ENCODE results near the gene TBX15. TPM values are rescaled to one million over a fixed set of nuclear protein-coding genes. Genes with fewer than 3 reads are reported as not detected.

The TBX15 gene
- total and polyA plus RNA-seq, 9 of the 15 experiments (the other 6 are each of a cell fraction or from before 2014, with no cell fraction given): 0.03 to 3.4 (median 2.3) TPM

DNA sequence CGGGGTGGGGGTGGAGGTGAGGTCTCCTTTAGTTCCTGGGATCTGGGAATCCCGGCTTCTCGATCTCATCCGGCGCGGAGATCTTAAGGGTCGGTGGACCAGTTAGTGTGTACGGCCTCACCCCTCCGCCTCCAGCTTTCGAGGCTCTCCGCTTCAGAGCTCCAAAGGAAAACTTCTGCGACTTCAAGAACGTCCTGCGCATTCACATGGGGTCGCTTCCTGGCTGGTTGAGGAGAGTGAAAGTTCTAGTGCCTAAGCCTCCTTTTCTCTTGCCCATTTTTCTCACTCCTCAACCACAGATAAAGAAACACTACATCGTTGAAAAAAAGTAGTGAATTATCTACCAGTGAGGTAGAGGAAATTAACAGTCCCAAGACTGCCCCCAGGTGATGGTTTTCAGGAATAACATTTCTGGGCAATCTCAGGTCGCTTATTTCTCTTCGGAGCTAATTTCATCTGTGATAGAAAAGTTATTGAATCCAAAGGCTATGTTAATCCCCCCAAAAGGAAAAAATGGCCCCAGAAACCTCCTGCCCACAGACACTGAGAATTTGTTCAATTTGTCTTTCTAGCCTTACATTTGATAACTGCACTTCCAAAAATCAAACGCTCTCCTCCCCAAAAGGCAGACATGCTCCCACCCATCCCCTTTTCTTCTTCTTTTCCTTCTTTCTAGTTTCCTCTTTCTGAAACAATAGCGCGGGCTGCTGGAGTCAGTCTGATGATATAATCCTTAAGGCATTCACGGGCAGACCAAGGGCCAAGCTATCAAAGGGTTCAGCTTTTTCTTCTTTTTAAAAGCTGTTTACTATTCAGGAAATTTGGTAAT lies 20.6 kb upstream of the TBX15 start:
- peak; percentile 88 for FAIRE-seq
- CTCF ChIA-PET (ENCODE audit: low intra/inter-chr PET ratio): interaction anchor here (1.2 to 1.3 kb wide), 2 partner anchors 854 to 857 kb away, joined by 4 to 6 read pairs; no protein-coding TSS in a partner anchor
- TF ChIP-seq MYNN (IDR thresholded peaks at IDR 0.05): no peak
- TF ChIP-seq MYNN (CRISPR knock-in tag; IDR thresholded peaks at IDR 0.05): no peak
- TF ChIP-seq, protein P1, sequence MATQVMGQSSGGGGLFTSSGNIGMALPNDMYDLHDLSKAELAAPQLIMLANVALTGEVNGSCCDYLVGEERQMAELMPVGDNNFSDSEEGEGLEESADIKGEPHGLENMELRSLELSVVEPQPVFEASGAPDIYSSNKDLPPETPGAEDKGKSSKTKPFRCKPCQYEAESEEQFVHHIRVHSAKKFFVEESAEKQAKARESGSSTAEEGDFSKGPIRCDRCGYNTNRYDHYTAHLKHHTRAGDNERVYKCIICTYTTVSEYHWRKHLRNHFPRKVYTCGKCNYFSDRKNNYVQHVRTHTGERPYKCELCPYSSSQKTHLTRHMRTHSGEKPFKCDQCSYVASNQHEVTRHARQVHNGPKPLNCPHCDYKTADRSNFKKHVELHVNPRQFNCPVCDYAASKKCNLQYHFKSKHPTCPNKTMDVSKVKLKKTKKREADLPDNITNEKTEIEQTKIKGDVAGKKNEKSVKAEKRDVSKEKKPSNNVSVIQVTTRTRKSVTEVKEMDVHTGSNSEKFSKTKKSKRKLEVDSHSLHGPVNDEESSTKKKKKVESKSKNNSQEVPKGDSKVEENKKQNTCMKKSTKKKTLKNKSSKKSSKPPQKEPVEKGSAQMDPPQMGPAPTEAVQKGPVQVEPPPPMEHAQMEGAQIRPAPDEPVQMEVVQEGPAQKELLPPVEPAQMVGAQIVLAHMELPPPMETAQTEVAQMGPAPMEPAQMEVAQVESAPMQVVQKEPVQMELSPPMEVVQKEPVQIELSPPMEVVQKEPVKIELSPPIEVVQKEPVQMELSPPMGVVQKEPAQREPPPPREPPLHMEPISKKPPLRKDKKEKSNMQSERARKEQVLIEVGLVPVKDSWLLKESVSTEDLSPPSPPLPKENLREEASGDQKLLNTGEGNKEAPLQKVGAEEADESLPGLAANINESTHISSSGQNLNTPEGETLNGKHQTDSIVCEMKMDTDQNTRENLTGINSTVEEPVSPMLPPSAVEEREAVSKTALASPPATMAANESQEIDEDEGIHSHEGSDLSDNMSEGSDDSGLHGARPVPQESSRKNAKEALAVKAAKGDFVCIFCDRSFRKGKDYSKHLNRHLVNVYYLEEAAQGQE (IDR thresholded peaks at IDR 0.05; ENCODE audit: borderline replicate concordance): peak; percentile 73; the same call in 1 of the 2 replicates
- TF ChIP-seq, protein P1 (CRISPR knock-in tag; IDR thresholded peaks at IDR 0.05; ENCODE audit: low read depth): no peak
- TF ChIP-seq RAD21 (CRISPR knock-in tag; conservative IDR thresholded peaks at IDR 0.05 in 1 of 2, IDR thresholded peaks at IDR 0.05 in 1 of 2): peak; percentile 91
- TF ChIP-seq, protein P2, sequence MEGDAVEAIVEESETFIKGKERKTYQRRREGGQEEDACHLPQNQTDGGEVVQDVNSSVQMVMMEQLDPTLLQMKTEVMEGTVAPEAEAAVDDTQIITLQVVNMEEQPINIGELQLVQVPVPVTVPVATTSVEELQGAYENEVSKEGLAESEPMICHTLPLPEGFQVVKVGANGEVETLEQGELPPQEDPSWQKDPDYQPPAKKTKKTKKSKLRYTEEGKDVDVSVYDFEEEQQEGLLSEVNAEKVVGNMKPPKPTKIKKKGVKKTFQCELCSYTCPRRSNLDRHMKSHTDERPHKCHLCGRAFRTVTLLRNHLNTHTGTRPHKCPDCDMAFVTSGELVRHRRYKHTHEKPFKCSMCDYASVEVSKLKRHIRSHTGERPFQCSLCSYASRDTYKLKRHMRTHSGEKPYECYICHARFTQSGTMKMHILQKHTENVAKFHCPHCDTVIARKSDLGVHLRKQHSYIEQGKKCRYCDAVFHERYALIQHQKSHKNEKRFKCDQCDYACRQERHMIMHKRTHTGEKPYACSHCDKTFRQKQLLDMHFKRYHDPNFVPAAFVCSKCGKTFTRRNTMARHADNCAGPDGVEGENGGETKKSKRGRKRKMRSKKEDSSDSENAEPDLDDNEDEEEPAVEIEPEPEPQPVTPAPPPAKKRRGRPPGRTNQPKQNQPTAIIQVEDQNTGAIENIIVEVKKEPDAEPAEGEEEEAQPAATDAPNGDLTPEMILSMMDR (IDR thresholded peaks at IDR 0.05 in 2 of 3, conservative IDR thresholded peaks at IDR 0.05 in 1 of 3; ENCODE audit: insufficient read depth in 2 of 3, low read depth in 1 of 3, low read length in 3 of 3): peak; percentile 45 to 72 (median 61); a peak in 5 of 6 replicates
- no peak for TF ChIP-seq MXI1 (IDR thresholded peaks at IDR 0.05; ENCODE audit: low read depth, low read length)
- TF ChIP-seq, protein P3, sequence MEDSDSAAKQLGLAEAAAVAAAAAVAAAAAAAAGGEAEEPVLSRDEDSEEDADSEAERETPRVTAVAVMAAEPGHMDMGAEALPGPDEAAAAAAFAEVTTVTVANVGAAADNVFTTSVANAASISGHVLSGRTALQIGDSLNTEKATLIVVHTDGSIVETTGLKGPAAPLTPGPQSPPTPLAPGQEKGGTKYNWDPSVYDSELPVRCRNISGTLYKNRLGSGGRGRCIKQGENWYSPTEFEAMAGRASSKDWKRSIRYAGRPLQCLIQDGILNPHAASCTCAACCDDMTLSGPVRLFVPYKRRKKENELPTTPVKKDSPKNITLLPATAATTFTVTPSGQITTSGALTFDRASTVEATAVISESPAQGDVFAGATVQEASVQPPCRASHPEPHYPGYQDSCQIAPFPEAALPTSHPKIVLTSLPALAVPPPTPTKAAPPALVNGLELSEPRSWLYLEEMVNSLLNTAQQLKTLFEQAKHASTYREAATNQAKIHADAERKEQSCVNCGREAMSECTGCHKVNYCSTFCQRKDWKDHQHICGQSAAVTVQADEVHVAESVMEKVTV (CRISPR knock-in tag; IDR thresholded peaks at IDR 0.05): peak; percentile 71
- no peak for TF ChIP-seq ZBTB8A (IDR thresholded peaks at IDR 0.05; ENCODE audit: partially characterized antibody)

More for the DNA sequence above, 20.6 kb upstream of the TBX15 start:
- H3K9me1 ChIP-seq (ENCODE audit: control insufficient read depth, insufficient read depth, low read length): no peaks in the 10 kb centered on the region
- BruUV-seq (replicated peaks): no TSS peak
- no peaks in the 10 kb centered on the region for H3K79me2 ChIP-seq (ENCODE audit: control insufficient read depth, insufficient read depth, low read length)
- H3K9me3 ChIP-seq (replicated peaks; ENCODE audit: control insufficient read depth, insufficient read depth, low read depth, low read length): no peaks in the 10 kb centered on the region
- peaks cover 11 to 35% of the 10 kb centered on the region in 2 experiments; a peak in 3 of 5 replicates for H3K27me3 ChIP-seq (ENCODE audit: control insufficient read depth in 2 of 2, insufficient read depth in 2 of 2, low read length in 2 of 2)
- intact Hi-C loops (cut with micrococcal nuclease): loop anchor here (2.0 to 5.0 kb wide), 2 partner anchors 786 to 854 kb away; no protein-coding TSS in a partner anchor
- no peaks in the 10 kb centered on the region for H4K20me1 ChIP-seq (replicated peaks; ENCODE audit: control insufficient read depth, insufficient read depth, low read length)
- in situ Hi-C loops (cut with MboI): no loop called here
- H3K36me3 ChIP-seq (ENCODE audit: control insufficient read depth, insufficient read depth, low read length): no peaks in the 10 kb centered on the region
- no peak overlapping the region for H3K9ac ChIP-seq (ENCODE audit: insufficient read depth in 1 of 2, low read depth in 2 of 2, low read length in 2 of 2)
- peaks cover 0 to 10% of the 10 kb centered on the region in 2 experiments; a peak in 1 of 5 replicates for H3K4me1 ChIP-seq (replicated peaks in 1 of 2; ENCODE audit: control insufficient read depth in 2 of 2, insufficient read depth in 2 of 2, low read length in 2 of 2)
- no peak overlapping the region for H2AFZ ChIP-seq (ENCODE audit: low read depth, low read length)
- H3K27ac ChIP-seq (ENCODE audit: extremely low read depth, low read depth, low read length): no peak overlapping the region
- 36% methylated on average over 22 of the region's 22 CpGs for WGBS (ENCODE audit: insufficient coverage, low coverage, missing lambda C conversion rate)
- H3K4me2 ChIP-seq (ENCODE audit: insufficient read depth, low read length): no peak overlapping the region
- POLR2A ChIA-PET: no interaction called here
- H3K4me3 ChIP-seq: no peak overlapping the region
- DNase-seq (ENCODE audit: extremely low read depth in 1 of 4, low spot score in 3 of 4) (peak; percentile 39 to 62 (median 42)), ATAC-seq (peak; percentile 85)
